Sciatic nerve (tissue), 2 donors: ENCODE data around the gene AUH. TPM values are rescaled to one million over a fixed set of nuclear protein-coding genes. Genes with fewer than 3 reads are reported as not detected.

Experiments used
- ATAC-seq: fragments of 200-7000 bp; cut with Tn5 transposase; one replicate; pipeline ENCODE4 v1.9.1; 2020; ENCODE audit warnings: mild to moderate bottlenecking, moderate library complexity
- DNase-seq: peaks from one replicate; pipeline ENCODE4 v3.0.0-alpha.2; 2020; ENCODE audit warnings: low spot score
- intact Hi-C: fragments of 100-400 bp; cut with DNase I; formaldehyde crosslinking; loops from one replicate; pipeline ENCODE4 v1.14.2; 2022
- total RNA-seq: library from RNA; stranded (reverse); fragmentation: NEBNext Ultra II Directional; extraction: Animal tissue kit (Norgen Biotek cat#: 25700); gene quantifications from one replicate; pipeline ENCODE4 v1.2.1, GENCODE V29; 2021
- donor health status: DM: no; HTN: no; CAD: no.
- donor health status: DM: no; HTN: no; CAD: no.

The AUH gene
- total RNA-seq, 1 donor from 2014 or later: 28.7 TPM

- DNase-seq (no peak), ATAC-seq (no peak)
- intact Hi-C loops: no loop called here
Observed at GRCh38 chr9:91223000-91223399, 138.7 kb downstream of the AUH start.

GRCh38 chr9:91222457-91222856 lies 139.3 kb downstream of the AUH start:
- DNase-seq (no peak), ATAC-seq (no peak)
- intact Hi-C loops: no loop called here

GRCh38 chr9:91221332-91221731 lies 140.4 kb downstream of the AUH start:
- intact Hi-C loops: no loop called here
- ATAC-seq (no peak), DNase-seq (no peak)

GRCh38 chr9:91220491-91221135 lies 141.1 kb downstream of the AUH start:
- intact Hi-C loops: no loop called here
- DNase-seq: no peak
- ATAC-seq: no peak

- DNase-seq (no peak), ATAC-seq (no peak)
- intact Hi-C loops: no loop called here
Observed at GRCh38 chr9:91220021-91220420, 141.7 kb downstream of the AUH start.

GRCh38 chr9:91219557-91219956 lies 142.2 kb downstream of the AUH start:
- ATAC-seq: no peak
- intact Hi-C loops: no loop called here
- DNase-seq: no peak

GRCh38 chr9:91217388-91217787 lies 144.3 kb downstream of the AUH start:
- DNase-seq (no peak), ATAC-seq (no peak)
- intact Hi-C loops: no loop called here

GRCh38 chr9:91214867-91215266 lies 146.9 kb downstream of the AUH start:
- intact Hi-C loops: no loop called here
- ATAC-seq: no peak
- no peak for DNase-seq

GRCh38 chr9:91214086-91214485 lies 147.6 kb downstream of the AUH start:
- ATAC-seq (no peak), DNase-seq (no peak)
- intact Hi-C loops: no loop called here

GRCh38 chr9:91212596-91213243 lies 149.0 kb downstream of the AUH start:
- DNase-seq (no peak), ATAC-seq (no peak)
- intact Hi-C loops: no loop called here

- ATAC-seq: no peak
- no peak for DNase-seq
- intact Hi-C loops: no loop called here
Observed at GRCh38 chr9:91211919-91212318, 149.8 kb downstream of the AUH start.

GRCh38 chr9:91211414-91211813 lies 150.3 kb downstream of the AUH start:
- ATAC-seq (no peak), DNase-seq (no peak)
- intact Hi-C loops: no loop called here

- no peak for DNase-seq
- no peak for ATAC-seq
- intact Hi-C loops: no loop called here
Observed at GRCh38 chr9:91210318-91210717, 151.4 kb downstream of the AUH start.

GRCh38 chr9:91208837-91209236 lies 152.9 kb downstream of the AUH start:
- intact Hi-C loops: no loop called here
- ATAC-seq (peak; percentile 9), DNase-seq (no peak)

GRCh38 chr9:91208419-91208745 lies 153.3 kb downstream of the AUH start:
- ATAC-seq (peak; percentile 33), DNase-seq (no peak)
- intact Hi-C loops: no loop called here

- ATAC-seq: peak; percentile 93
- no peak for DNase-seq
- intact Hi-C loops: no loop called here
Observed at GRCh38 chr9:91207729-91208418, 153.8 kb downstream of the AUH start.

- intact Hi-C loops: no loop called here
- DNase-seq (no peak), ATAC-seq (no peak)
Observed at GRCh38 chr9:91207397-91207728, 154.4 kb downstream of the AUH start.

- ATAC-seq: no peak
- intact Hi-C loops: no loop called here
- no peak for DNase-seq
Observed at GRCh38 chr9:91206806-91207205, 154.9 kb downstream of the AUH start.

- no peak for ATAC-seq
- intact Hi-C loops: loop anchor here (5.0 kb wide), 1 partner anchor 834 kb away; no protein-coding TSS in a partner anchor
- no peak for DNase-seq
Observed at GRCh38 chr9:91202736-91203283, 158.9 kb downstream of the AUH start.

GRCh38 chr9:91200692-91201336 lies 160.9 kb downstream of the AUH start:
- intact Hi-C loops: loop anchor here (5.0 kb wide), 1 partner anchor 836 kb away; no protein-coding TSS in a partner anchor
- DNase-seq (no peak), ATAC-seq (no peak)
